CD4-positive, alpha-beta T cell treated with Interleukin-17A for 1 hour (primary cell): ENCODE results near the gene PTPRD.

Source experiments
- DNase-seq: peaks from one replicate; pipeline ENCODE4 v3.0.0-alpha.2; 2020

The PTPRD gene

DNA sequence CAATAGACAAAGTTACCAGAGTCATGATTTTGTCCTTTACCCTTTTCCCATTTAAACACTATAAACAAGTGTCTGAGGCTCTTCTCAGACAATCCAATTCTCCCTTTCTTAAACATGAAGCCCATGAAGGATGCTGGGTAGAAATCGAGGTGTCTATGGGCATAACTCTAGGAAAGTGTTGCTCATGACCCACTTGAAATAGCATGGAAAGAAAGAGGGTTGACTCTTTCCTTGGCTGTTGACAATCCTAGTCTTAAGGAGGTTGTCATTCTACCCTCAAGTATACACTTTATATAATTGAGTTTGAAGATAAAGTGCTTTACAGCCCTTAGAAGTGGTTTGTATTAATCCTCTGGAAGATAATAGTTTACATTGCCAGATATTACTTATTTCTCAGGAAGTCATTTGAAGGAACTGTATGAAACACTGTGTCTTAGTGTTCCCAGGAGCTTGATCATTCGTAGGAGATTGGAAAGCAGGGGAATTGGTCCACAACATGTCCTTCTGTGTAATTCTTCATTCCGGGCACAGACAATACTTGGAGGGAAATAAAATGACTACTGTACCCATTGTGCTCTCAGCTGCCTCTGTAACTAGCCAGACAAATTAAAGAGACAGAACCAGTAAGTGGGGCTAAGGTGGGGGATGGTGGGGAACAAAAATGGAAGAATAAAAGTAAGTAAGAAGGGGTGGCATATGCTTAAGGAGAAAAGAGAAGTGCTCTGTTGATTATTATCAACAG, 1734.9 kb downstream of the PTPRD start:
- DNase-seq, result no peak

GRCh38 chr9:8876303-8876702, 1736.5 kb downstream of the PTPRD start:
- no peak for DNase-seq

- no peak for DNase-seq
These were observed 1738.3 kb downstream of the PTPRD start for GRCh38 chr9:8874482-8874881.

DNA sequence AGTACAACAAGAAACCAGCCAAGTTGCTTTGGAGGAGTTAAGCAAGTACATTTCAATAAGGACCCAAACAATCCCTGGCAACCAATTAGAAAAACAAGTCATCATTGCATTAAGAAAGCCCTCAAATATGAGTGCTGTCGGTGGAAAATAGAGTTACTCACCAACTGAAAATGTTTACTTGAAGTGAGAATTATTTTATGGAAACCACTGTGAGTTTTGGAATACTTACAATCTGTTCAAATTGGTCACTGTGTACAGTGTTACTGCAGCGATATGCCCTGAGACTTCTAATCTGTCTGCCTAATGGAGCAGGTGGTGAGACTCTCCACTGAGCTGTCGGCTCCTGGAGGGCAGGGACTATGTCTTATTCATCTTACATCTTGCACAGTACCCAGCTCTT, 1740.0 kb downstream of the PTPRD start:
- DNase-seq, result no peak

DNA sequence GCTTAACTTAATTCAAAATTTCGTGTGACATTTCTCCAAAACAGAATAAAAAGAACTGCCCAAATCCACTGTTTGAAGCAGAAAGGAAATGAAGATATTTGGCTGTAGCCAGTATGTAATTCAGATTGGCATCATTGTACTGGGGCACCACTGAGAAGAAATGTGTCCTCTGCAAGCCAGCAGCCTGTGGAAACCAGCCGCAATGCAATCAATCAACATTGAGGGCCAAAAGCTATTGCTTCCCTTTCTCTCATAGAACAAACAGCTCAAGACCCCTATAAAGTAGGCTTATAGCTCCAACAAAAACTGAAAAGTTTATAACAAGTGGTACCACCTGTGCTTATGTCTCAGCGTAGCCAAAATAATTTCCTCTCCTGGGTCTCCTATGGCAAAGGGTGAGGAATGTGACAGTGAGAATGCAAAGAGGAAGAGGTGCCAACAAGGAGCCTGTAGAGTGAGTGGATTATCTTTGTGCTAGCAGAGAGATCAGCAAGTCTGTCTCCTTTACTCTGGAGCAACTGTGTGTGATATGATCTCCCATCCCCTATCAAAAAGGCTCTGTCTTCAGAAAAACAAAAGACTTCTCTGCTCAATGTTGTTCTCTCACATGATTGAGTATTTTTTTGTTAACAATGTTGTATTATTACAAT, 1740.9 kb downstream of the PTPRD start:
- DNase-seq, result no peak

DNA sequence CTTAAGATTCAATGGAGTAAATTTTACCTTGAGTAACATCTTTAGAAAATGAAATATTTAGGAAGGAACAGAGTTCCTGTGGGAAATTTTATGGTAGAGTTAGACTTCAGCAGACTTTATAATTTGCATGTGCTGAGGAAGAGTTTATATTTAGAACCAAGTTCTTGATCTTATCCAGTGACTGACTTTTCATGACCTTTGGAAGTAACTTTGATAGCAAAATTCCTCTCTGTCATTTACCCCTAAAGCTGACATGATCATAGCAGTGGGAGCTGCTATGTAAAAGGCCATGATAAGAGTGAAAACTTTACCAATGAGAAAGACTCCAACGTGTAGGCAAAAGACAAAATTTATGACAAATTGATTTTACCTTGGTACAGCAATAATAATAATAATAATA, 1741.4 kb downstream of the PTPRD start:
- DNase-seq, result no peak

DNA sequence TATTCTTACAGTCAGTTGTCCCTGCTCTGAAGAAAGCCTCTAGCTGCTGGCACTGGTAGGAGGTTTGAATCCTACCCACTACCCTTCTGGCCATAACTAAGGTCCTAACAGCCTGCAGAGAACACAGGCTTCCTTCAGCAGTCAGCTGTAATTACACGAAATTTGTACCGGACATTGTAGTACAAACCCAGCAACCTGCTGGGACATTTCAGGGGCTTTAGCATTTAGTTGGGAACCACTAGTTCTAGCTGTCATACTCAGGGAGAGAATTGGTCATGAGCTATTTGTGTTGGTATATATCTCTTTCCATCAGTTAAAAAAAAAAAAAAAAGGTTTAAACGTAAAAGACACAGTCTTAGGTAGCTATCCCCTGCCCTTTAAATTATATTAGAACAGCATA, 1743.0 kb downstream of the PTPRD start:
- no peak for DNase-seq

DNA sequence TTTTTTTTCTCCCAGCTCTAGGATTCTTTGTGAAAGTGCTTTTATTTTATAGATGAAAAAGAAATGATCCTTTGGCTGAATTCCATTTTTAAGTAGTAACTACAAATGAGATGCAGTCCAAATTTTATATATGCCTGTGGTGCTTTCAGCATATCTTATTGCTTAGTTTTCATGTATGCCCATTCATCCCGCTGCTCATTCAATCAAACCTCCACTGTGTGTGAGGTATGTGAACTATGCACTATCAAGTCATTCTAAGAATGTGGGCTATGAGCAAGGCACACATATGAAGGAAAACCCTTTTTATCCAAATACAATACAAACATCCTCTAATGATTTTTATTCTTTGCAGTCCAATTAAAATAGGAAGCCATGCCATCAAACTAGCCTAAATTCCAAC, 1744.2 kb downstream of the PTPRD start:
- DNase-seq, result no peak

- DNase-seq, result no peak
These were observed 1745.7 kb downstream of the PTPRD start for GRCh38 chr9:8867148-8867547.

DNA sequence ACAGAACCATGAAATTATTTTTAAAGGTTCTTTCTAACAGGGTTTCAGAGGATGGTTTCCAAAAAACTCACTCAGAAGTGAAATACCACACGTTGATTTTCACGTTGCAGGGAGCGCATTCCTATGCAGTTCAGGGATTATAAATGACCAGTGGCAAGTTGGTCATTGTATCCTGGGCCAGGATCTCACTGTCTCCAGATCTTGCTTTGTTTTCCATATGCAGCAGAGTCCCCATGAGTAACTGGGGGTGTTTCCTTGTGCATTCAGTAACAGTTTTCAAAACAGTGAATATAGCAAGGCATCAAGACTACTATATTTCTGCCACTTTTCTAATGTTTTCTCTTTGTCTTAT, 1748.3 kb downstream of the PTPRD start:
- no peak for DNase-seq

- no peak for DNase-seq
These were observed 1748.8 kb downstream of the PTPRD start for GRCh38 chr9:8863886-8864544.

GRCh38 chr9:8863069-8863468, 1749.7 kb downstream of the PTPRD start:
- no peak for DNase-seq

DNA sequence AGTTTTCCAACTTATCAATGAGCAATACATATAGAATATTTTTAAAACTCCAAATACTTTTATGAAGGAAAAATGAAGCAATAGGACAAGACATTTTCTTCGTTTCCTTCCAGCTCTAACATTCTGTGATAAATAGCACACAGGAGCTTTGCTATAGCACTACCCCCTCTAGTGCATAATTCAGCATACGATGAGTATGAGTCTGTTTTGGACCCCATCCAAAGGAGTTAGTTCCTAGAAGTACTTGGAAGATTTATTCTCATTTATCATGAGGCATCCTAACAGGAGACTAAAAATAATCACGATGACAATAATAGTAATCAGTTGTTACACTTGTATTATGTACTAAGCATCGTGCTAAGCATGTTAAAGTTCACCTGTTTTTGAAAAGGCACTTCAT, 1751.9 kb downstream of the PTPRD start:
- DNase-seq, result no peak

- DNase-seq, result no peak
These were observed 1752.7 kb downstream of the PTPRD start for GRCh38 chr9:8860086-8860485.

GRCh38 chr9:8859416-8859815, 1753.4 kb downstream of the PTPRD start:
- DNase-seq, result no peak

GRCh38 chr9:8858596-8859161, 1754.1 kb downstream of the PTPRD start:
- DNase-seq, result no peak

- no peak for DNase-seq
These were observed 1754.7 kb downstream of the PTPRD start for GRCh38 chr9:8857926-8858595.

DNA sequence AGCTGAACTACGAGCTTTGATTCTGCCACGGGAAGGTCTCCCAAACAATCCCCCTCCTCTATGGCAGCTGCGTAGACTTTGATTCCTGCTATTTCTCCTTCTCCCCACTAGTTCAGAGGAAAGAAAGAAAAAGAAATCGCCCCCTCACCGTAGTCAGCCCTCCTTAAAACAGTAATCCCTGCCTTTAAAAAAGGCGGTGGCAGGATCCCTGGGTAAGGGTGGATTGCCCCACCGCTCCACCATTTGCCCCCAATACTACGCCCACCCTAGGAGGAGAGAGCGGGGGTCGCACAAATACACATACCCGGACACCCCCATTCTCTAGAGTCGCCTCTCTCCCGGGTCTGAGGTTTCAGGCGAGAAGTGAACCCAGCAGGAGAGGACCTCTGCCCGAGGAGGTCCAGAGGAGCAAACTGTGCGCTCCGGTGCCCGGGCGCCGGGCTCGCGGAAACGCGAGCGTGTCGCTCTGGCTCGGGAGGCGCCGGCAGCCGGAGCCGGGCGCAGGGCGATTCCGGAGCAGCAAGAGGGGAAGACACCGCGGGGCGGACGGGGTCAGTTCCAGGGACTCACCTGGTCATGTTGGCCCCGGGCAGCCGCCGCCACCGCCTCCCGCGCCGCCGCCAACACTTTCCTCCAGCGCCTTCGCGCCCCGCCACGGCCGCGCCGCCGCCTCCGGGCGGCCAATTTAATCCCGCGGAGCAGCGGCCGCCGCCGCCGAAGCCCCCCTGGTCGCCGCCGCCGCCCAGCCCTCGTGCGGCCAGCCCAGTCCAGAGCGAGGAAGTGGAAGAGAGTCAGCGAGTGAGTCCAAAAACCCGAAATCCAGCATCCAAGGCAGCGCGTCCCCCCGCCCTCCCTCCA, 1755.5 kb downstream of the PTPRD start:
- no peak for DNase-seq

DNA sequence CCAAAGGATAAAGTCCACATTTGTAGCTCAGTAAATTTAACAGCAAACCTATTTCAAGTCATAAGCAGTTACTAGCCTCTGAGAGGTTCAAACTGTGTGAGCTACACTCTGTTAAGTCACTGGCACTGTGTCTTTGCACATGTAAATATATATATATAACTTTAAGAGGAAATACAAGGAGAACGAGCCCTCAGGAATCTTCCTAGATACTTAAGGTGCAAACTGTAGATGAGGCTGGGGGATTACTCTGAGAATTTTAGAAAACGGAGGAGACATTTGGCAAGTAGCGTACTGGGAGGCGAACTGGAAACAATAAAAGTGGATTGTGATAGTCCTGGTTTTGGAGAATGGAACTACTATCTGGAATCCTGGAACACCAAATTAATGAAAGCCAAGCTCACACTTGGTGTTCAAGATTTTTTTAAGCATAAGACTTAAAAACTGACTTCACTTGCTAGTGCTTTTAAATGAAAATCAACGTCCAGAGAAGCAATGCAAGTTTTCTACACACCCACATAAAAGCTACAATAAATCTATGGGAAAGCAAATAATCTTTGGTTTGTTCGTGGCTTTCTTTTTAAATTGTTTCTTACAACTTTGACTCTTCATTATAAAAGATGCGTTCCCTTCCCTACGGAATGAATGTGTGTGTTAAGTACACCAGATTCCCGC, 1756.3 kb downstream of the PTPRD start:
- no peak for DNase-seq

DNA sequence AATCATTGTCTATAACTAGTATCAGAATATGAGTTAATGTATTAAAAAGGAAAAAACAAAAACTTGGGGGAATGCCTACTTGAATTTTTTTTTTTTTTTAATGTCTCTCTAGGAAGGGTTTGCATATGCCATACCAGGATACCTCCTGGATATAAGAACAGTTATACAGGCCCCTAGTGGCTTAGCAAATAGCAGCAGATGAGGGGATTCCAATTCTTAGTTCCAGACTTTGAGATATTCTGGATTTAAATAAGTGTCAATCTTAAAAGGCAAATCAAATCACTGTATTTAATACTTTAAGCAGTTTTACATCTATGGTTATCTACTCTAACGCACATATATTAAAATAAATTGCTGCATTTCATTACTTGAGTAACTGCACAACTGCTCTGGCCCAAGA, 1757.8 kb downstream of the PTPRD start:
- DNase-seq, result no peak

GRCh38 chr9:8852301-8852864, 1760.4 kb downstream of the PTPRD start:
- DNase-seq, result no peak

- no peak for DNase-seq
These were observed 1761.9 kb downstream of the PTPRD start for GRCh38 chr9:8850914-8851313.
